Loucy (cell line): ENCODE results near the gene DLGAP5.

Source experiments
- H2AFZ ChIP-seq: fragments of 200-600 bp; sonication (generic); 2 replicates; pipeline ENCODE4 v1.6.0; 2016; ENCODE audit warnings: antibody characterized with exemption, mild to moderate bottlenecking, low read length, moderate library complexity
- H3F3A ChIP-seq: fragments of 200-600 bp; 2 replicates; pipeline ENCODE4 v1.6.0; 2016; ENCODE audit warnings: antibody characterized with exemption, low read depth, mild to moderate bottlenecking
- H3K27me3 ChIP-seq: fragments of 200-600 bp; sonication (generic); 2 replicates; pipeline ENCODE4 v1.6.1; 2014; ENCODE audit warnings: low read length, mild to moderate bottlenecking; ENCODE audit not compliant: insufficient read depth, poor library complexity, severe bottlenecking
- H3K36me3 ChIP-seq: fragments of 200-600 bp; sonication (generic); 2 replicates; pipeline ENCODE4 v1.6.1; 2016; ENCODE audit warnings: low read length; ENCODE audit not compliant: insufficient read depth
- H3K4me1 ChIP-seq: fragments of 200-600 bp; sonication (generic); 2 replicates; pipeline ENCODE4 v1.5.1; 2014; ENCODE audit warnings: low read length, mild to moderate bottlenecking; ENCODE audit not compliant: insufficient read depth, poor library complexity, severe bottlenecking
- H3K4me2 ChIP-seq: fragments of 200-600 bp; sonication (generic); 2 replicates; pipeline ENCODE4 v1.6.0; 2014; ENCODE audit warnings: antibody characterized with exemption, low read length, low read depth, mild to moderate bottlenecking; ENCODE audit not compliant: poor library complexity, severe bottlenecking
- H3K4me3 ChIP-seq: fragments of 200-600 bp; sonication (generic); 2 replicates; pipeline ENCODE4 v1.5.1; 2014; ENCODE audit warnings: low read length, mild to moderate bottlenecking, mixed read lengths; ENCODE audit not compliant: poor library complexity, severe bottlenecking
- H3K79me2 ChIP-seq: fragments of 200-600 bp; sonication (generic); 2 replicates; pipeline ENCODE4 v1.6.1; 2014; ENCODE audit warnings: low read length; ENCODE audit not compliant: insufficient read depth
- H3K9ac ChIP-seq: fragments of 200-600 bp; sonication (generic); 2 replicates; pipeline ENCODE4 v1.6.0; 2014; ENCODE audit warnings: mild to moderate bottlenecking, low read depth, low read length, moderate library complexity; ENCODE audit not compliant: poor library complexity, severe bottlenecking
- H3K9me2 ChIP-seq: fragments of 200-600 bp; sonication (generic); replicated peaks from 2 replicates; pipeline ENCODE4 v1.6.1; 2016; ENCODE audit warnings: low read depth, low read length, mixed read lengths
- H3K9me3 ChIP-seq: fragments of 200-600 bp; sonication (generic); 2 replicates; pipeline ENCODE4 v1.6.1; 2014; ENCODE audit warnings: mild to moderate bottlenecking, antibody characterized with exemption, low read length, low read depth; ENCODE audit not compliant: insufficient read depth
- H4K20me1 ChIP-seq: fragments of 200-600 bp; sonication (generic); 2 replicates; pipeline ENCODE4 v1.6.0; 2014; ENCODE audit warnings: antibody characterized with exemption, low read length, mild to moderate bottlenecking; ENCODE audit not compliant: insufficient read depth, poor library complexity, severe bottlenecking
- CTCF ChIP-seq: fragments of 200-600 bp; sonication (generic); conservative IDR thresholded peaks from 2 replicates; pipeline ENCODE4 v1.5.1; 2014; ENCODE audit warnings: mild to moderate bottlenecking, antibody characterized with exemption, low read length
- EZH2phosphoT487 ChIP-seq: fragments of 200-600 bp; IDR thresholded peaks from 2 replicates; pipeline ENCODE4 v1.6.1; 2018; ENCODE audit warnings: antibody characterized with exemption, mild to moderate bottlenecking, moderate library complexity, borderline replicate concordance

Gene DLGAP5

GRCh38 chr14:55126932-55127459 is 64.4 kb downstream of the DLGAP5 start:
- Histone ChIP-seq H3K27me3 (no peaks in the 10 kb centered on the region), H3K79me2 (no peaks in the 10 kb centered on the region), H4K20me1 (no peaks in the 10 kb centered on the region), H3K4me2 (no peak overlapping the region), H3K4me3 (no peak overlapping the region), H3K9me3 (no peaks in the 10 kb centered on the region), H3K4me1 (peaks cover 25% of the 10 kb centered on the region), H3K9me2 (no peaks in the 10 kb centered on the region), H3K9ac (no peak overlapping the region), H2AFZ (no peak overlapping the region), H3K36me3 (no peaks in the 10 kb centered on the region), H3F3A (no peaks in the 10 kb centered on the region)
- no peak for TF ChIP-seq EZH2phosphoT487
- no peak for TF ChIP-seq CTCF

GRCh38 chr14:55126034-55126433 is 65.4 kb downstream of the DLGAP5 start:
- no peaks in the 10 kb centered on the region for H3K9me3 ChIP-seq
- H3K36me3 ChIP-seq = no peaks in the 10 kb centered on the region
- no peak overlapping the region for H2AFZ ChIP-seq
- peak overlapping the region; percentile 42 for H3K4me2 ChIP-seq
- H3K4me3 ChIP-seq = no peak overlapping the region
- H3K4me1 ChIP-seq = peaks cover 16% of the 10 kb centered on the region
- H4K20me1 ChIP-seq = no peaks in the 10 kb centered on the region
- no peak for TF ChIP-seq EZH2phosphoT487
- no peak for TF ChIP-seq CTCF
- no peaks in the 10 kb centered on the region for H3K9me2 ChIP-seq
- H3K79me2 ChIP-seq = no peaks in the 10 kb centered on the region
- H3K9ac ChIP-seq = no peak overlapping the region
- no peaks in the 10 kb centered on the region for H3K27me3 ChIP-seq
- H3F3A ChIP-seq = no peaks in the 10 kb centered on the region

- no peaks in the 10 kb centered on the region for H3K36me3 ChIP-seq
- H3K9me3 ChIP-seq = no peaks in the 10 kb centered on the region
- H3K27me3 ChIP-seq = no peaks in the 10 kb centered on the region
- H3K9ac ChIP-seq = peak overlapping the region; percentile 56
- H2AFZ ChIP-seq = peak overlapping the region; percentile 45
- H3K4me1 ChIP-seq = peaks cover 16% of the 10 kb centered on the region
- H3K4me3 ChIP-seq = peak overlapping the region; percentile 2
- TF ChIP-seq EZH2phosphoT487 (no peak), CTCF (no peak)
- no peaks in the 10 kb centered on the region for H4K20me1 ChIP-seq
- H3K4me2 ChIP-seq = peak overlapping the region; percentile 42
- H3F3A ChIP-seq = no peaks in the 10 kb centered on the region
- no peaks in the 10 kb centered on the region for H3K9me2 ChIP-seq
- no peaks in the 10 kb centered on the region for H3K79me2 ChIP-seq
Measured at GRCh38 chr14:55125403-55125802, 66.0 kb downstream of the DLGAP5 start.
